ENCODE data around the gene BTNL8.

The BTNL8 gene

DNA sequence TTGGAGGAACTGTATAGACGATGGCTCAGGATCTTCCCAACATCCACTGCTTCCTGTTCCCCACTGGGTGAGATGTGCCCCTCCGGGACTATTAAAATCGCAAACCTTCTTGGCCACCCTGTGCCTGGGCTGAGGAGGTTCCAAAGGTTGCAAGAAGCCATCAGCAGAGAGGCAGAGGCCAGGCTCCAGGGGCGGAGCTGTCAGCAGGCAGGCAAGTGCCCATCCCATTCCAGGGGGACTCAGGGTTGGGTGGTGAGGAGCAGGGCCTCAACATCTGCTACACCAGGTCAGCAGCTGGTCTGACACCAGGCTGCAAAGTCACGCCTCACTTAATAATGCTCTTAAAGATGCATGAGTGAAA lies 91.9 kb downstream of the BTNL8 start:
- TF ChIP-seq BACH2 (CRISPR knock-in tag; IDR thresholded peaks at IDR 0.05; ENCODE audit: borderline replicate concordance) (no peak), CSDC2 (CRISPR knock-in tag; IDR thresholded peaks at IDR 0.05) (no peak), ZFP3 (CRISPR knock-in tag; IDR thresholded peaks at IDR 0.05) (no peak), ZC3H10 (CRISPR knock-in tag; IDR thresholded peaks at IDR 0.05) (no peak), TCF4 (CRISPR knock-in tag; IDR thresholded peaks at IDR 0.05; ENCODE audit: borderline replicate concordance) (no peak), ZNF8 (CRISPR knock-in tag; IDR thresholded peaks at IDR 0.05) (no peak), ISL1 (CRISPR knock-in tag; IDR thresholded peaks at IDR 0.05) (no peak), PPARA (CRISPR knock-in tag; IDR thresholded peaks at IDR 0.05; ENCODE audit: borderline replicate concordance) (no peak), ZNF70 (CRISPR knock-in tag; IDR thresholded peaks at IDR 0.05) (no peak), SNAI2 (CRISPR knock-in tag; IDR thresholded peaks at IDR 0.05) (no peak), OSR1 (CRISPR knock-in tag; IDR thresholded peaks at IDR 0.05) (no peak)
- TF ChIP-seq, protein P1, sequence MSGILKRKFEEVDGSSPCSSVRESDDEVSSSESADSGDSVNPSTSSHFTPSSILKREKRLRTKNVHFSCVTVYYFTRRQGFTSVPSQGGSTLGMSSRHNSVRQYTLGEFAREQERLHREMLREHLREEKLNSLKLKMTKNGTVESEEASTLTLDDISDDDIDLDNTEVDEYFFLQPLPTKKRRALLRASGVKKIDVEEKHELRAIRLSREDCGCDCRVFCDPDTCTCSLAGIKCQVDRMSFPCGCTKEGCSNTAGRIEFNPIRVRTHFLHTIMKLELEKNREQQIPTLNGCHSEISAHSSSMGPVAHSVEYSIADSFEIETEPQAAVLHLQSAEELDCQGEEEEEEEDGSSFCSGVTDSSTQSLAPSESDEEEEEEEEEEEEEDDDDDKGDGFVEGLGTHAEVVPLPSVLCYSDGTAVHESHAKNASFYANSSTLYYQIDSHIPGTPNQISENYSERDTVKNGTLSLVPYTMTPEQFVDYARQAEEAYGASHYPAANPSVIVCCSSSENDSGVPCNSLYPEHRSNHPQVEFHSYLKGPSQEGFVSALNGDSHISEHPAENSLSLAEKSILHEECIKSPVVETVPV (CRISPR knock-in tag; IDR thresholded peaks at IDR 0.05), result no peak
- TF ChIP-seq, protein P2, sequence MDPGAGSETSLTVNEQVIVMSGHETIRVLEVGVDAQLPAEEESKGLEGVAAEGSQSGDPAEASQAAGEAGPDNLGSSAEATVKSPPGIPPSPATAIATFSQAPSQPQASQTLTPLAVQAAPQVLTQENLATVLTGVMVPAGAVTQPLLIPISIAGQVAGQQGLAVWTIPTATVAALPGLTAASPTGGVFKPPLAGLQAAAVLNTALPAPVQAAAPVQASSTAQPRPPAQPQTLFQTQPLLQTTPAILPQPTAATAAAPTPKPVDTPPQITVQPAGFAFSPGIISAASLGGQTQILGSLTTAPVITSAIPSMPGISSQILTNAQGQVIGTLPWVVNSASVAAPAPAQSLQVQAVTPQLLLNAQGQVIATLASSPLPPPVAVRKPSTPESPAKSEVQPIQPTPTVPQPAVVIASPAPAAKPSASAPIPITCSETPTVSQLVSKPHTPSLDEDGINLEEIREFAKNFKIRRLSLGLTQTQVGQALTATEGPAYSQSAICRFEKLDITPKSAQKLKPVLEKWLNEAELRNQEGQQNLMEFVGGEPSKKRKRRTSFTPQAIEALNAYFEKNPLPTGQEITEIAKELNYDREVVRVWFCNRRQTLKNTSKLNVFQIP (CRISPR knock-in tag; IDR thresholded peaks at IDR 0.05; ENCODE audit: borderline replicate concordance, low read depth), result no peak
- TF ChIP-seq, protein P3, sequence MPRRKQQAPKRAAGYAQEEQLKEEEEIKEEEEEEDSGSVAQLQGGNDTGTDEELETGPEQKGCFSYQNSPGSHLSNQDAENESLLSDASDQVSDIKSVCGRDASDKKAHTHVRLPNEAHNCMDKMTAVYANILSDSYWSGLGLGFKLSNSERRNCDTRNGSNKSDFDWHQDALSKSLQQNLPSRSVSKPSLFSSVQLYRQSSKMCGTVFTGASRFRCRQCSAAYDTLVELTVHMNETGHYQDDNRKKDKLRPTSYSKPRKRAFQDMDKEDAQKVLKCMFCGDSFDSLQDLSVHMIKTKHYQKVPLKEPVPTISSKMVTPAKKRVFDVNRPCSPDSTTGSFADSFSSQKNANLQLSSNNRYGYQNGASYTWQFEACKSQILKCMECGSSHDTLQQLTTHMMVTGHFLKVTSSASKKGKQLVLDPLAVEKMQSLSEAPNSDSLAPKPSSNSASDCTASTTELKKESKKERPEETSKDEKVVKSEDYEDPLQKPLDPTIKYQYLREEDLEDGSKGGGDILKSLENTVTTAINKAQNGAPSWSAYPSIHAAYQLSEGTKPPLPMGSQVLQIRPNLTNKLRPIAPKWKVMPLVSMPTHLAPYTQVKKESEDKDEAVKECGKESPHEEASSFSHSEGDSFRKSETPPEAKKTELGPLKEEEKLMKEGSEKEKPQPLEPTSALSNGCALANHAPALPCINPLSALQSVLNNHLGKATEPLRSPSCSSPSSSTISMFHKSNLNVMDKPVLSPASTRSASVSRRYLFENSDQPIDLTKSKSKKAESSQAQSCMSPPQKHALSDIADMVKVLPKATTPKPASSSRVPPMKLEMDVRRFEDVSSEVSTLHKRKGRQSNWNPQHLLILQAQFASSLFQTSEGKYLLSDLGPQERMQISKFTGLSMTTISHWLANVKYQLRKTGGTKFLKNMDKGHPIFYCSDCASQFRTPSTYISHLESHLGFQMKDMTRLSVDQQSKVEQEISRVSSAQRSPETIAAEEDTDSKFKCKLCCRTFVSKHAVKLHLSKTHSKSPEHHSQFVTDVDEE (CRISPR knock-in tag; IDR thresholded peaks at IDR 0.05), result no peak
- TF ChIP-seq, protein P4, sequence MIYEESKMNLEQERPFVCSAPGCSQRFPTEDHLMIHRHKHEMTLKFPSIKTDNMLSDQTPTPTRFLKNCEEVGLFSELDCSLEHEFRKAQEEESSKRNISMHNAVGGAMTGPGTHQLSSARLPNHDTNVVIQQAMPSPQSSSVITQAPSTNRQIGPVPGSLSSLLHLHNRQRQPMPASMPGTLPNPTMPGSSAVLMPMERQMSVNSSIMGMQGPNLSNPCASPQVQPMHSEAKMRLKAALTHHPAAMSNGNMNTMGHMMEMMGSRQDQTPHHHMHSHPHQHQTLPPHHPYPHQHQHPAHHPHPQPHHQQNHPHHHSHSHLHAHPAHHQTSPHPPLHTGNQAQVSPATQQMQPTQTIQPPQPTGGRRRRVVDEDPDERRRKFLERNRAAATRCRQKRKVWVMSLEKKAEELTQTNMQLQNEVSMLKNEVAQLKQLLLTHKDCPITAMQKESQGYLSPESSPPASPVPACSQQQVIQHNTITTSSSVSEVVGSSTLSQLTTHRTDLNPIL (CRISPR knock-in tag; IDR thresholded peaks at IDR 0.05; ENCODE audit: low read depth), result no peak
- no peak for ATAC-seq

Data from SK-N-SH treated with all-trans-retinoic acid at 6 μM for 48 hours (cell line).